B cell (primary cell): ENCODE measurements around the gene GRIK2. TPM values are rescaled to one million over a fixed set of nuclear protein-coding genes. Genes with fewer than 3 reads are reported as not detected.

Experiments
- ATAC-seq: fragments of 200-7000 bp; cut with Tn5 transposase; one replicate; pipeline ENCODE4 v1.10.0; 2021; ENCODE audit warnings: low read depth, mild to moderate bottlenecking, moderate number of reproducible peaks, moderate library complexity
- CTCF ChIA-PET: fragments of 350-600 bp; sonication (Branson Sonifier 250); formaldehyde crosslinking; loops from one replicate; lab custom pipeline; 2021; ENCODE audit warnings: antibody characterized with exemption, inconsistent platforms; lab: Charles Lee
- POLR2A ChIA-PET: fragments of 350-600 bp; sonication (Branson Sonifier 250); formaldehyde crosslinking; loops from one replicate; lab custom pipeline; 2021; ENCODE audit warnings: antibody characterized with exemption; lab: Charles Lee
- DNase-seq: peaks from one replicate; pipeline ENCODE4 v3.0.0; 2013
- H2AFZ ChIP-seq: 2 replicates; pipeline ENCODE4 v1.6.1; 2012; ENCODE audit warnings: mild to moderate bottlenecking, low read depth, low read length; ENCODE audit not compliant: insufficient read depth, poor library complexity, severe bottlenecking
- H3K27ac ChIP-seq, 2 donors: 1 replicate in 1 of 2; 2 replicates in 1 of 2; pipeline ENCODE4 v1.5.1; 2012 to 2013; ENCODE audit warnings: low read length in 2 of 2, mild to moderate bottlenecking in 2 of 2, moderate library complexity in 1 of 2
- H3K27me3 ChIP-seq, 4 experiments: fragments of 200-600 bp in 1 of 4; sonication (generic) in 1 of 4; replicated peaks in 1 of 4; 1 replicate in 2 of 4; 2 replicates in 2 of 4; pipeline versions ENCODE4 v1.6.1 to v1.7.0; 2013 to 2016; ENCODE audit warnings: low read length in 3 of 4, mild to moderate bottlenecking in 2 of 4, mixed read lengths in 1 of 4, moderate library complexity in 1 of 4; ENCODE audit not compliant: insufficient read depth in 4 of 4, control insufficient read depth in 3 of 4; ENCODE audit errors: control extremely low read depth in 1 of 4
- H3K36me3 ChIP-seq, 2 experiments: replicated peaks in 1 of 2; 1 replicate in 1 of 2; 2 replicates in 1 of 2; pipeline versions ENCODE4 v1.6.1 to v1.7.1; 2013; ENCODE audit warnings: low read length in 1 of 2; ENCODE audit not compliant: insufficient read depth in 2 of 2, control insufficient read depth in 1 of 2; ENCODE audit errors: control extremely low read depth in 1 of 2, extremely low read depth in 1 of 2
- H3K4me1 ChIP-seq, 2 donors: fragments of 200-600 bp in 1 of 2; sonication (generic) in 1 of 2; 1 replicate in 1 of 2; 2 replicates in 1 of 2; pipeline versions ENCODE4 v1.5.1 to v1.6.1; 2013 to 2017; ENCODE audit warnings: low read length in 2 of 2; ENCODE audit not compliant: control insufficient read depth in 2 of 2, insufficient read depth in 2 of 2
- H3K4me2 ChIP-seq: replicated peaks from 2 replicates; pipeline ENCODE3; 2012; ENCODE audit warnings: mild to moderate bottlenecking, low read depth, low read length; ENCODE audit not compliant: poor library complexity, severe bottlenecking
- H3K4me3 ChIP-seq, 5 experiments: fragments of 200-600 bp in 1 of 5; sonication (generic) in 1 of 5; 1 replicate in 3 of 5; 2 replicates in 2 of 5; pipeline versions ENCODE4 v1.5.1 to v1.7.0; 2011 to 2016; ENCODE audit warnings: low read length in 4 of 5, mild to moderate bottlenecking in 4 of 5, low read depth in 2 of 5, control low read depth in 1 of 5, moderate library complexity in 1 of 5; ENCODE audit not compliant: insufficient read depth in 1 of 5; ENCODE audit errors: control extremely low read depth in 1 of 5, extremely low read depth in 1 of 5
- H3K79me2 ChIP-seq: fragments of 200-600 bp; sonication (generic); one replicate; pipeline ENCODE4 v1.6.0; 2016; ENCODE audit warnings: low read length; ENCODE audit not compliant: control insufficient read depth, insufficient read depth
- H3K9ac ChIP-seq: fragments of 200-600 bp; sonication (generic); 2 replicates; pipeline ENCODE4 v1.6.1; 2017; ENCODE audit warnings: mild to moderate bottlenecking, low read length, moderate library complexity
- H3K9me3 ChIP-seq, 3 donors: one replicate each; pipeline versions ENCODE4 v1.6.1 to v1.7.1; 2013; ENCODE audit warnings: low read length in 2 of 3; ENCODE audit not compliant: control insufficient read depth in 2 of 3, insufficient read depth in 1 of 3; ENCODE audit errors: control extremely low read depth in 1 of 3
- H4K20me1 ChIP-seq: 2 replicates; pipeline ENCODE4 v1.6.0; 2012; ENCODE audit warnings: mild to moderate bottlenecking, low read length; ENCODE audit not compliant: insufficient read depth, control insufficient read depth, poor library complexity, severe bottlenecking
- H3K27ac Mint-ChIP-seq: one replicate; pipeline ENCODE4 v1.8.0; 2021; ENCODE audit warnings: mixed read lengths
- H3K27me3 Mint-ChIP-seq: one replicate; pipeline ENCODE4 v1.8.0; 2021; ENCODE audit warnings: mixed read lengths
- H3K4me1 Mint-ChIP-seq: one replicate; pipeline ENCODE4 v1.8.0; 2021; ENCODE audit warnings: mixed read lengths
- H3K4me3 Mint-ChIP-seq: one replicate; pipeline ENCODE4 v1.8.0; 2021; ENCODE audit warnings: mixed read lengths
- H3K9me3 Mint-ChIP-seq: one replicate; pipeline ENCODE4 v1.8.0; 2022; ENCODE audit warnings: mixed read lengths; ENCODE audit not compliant: insufficient read depth
- CTCF ChIP-seq: fragments of 200-600 bp; IDR thresholded peaks from one replicate; pipeline ENCODE4 v1.8.0; 2022; ENCODE audit warnings: antibody characterized with exemption, mild to moderate bottlenecking
- EZH2 ChIP-seq: IDR thresholded peaks from 2 replicates; pipeline ENCODE4 v1.6.1; 2012; ENCODE audit warnings: borderline replicate concordance, low read depth, mild to moderate bottlenecking, moderate library complexity, low read length; ENCODE audit not compliant: insufficient read depth, poor library complexity, severe bottlenecking
- WGBS: methylation state at CpG from one replicate; pipeline ENCODE4 v1.1.5; 2013; ENCODE audit warnings: missing lambda C conversion rate; ENCODE audit not compliant: insufficient coverage; 5-methylcytosine and 5-hydroxymethylcytosine counted together
- intact Hi-C: fragments of 100-400 bp; cut with micrococcal nuclease; formaldehyde crosslinking; loops from one replicate; pipeline ENCODE4 v1.10.0; 2022
- polyA plus RNA-seq: library from polyadenylated mRNA; depleted of rRNA; stranded (reverse); fragments of >200 nt; gene quantifications from 2 replicates; pipeline ENCODE4 v1.2.3, GENCODE V29; 2012
- total RNA-seq, 2 donors: library from RNA; stranded (reverse); fragments of 120-200 nt in 1 of 2; gene quantifications; 1 replicate in 1 of 2; 2 replicates in 1 of 2; pipeline versions ENCODE4 v1.2.3 to v1.2.4, GENCODE V29; 2013 to 2022

Gene GRIK2
- total and polyA plus RNA-seq, 2 donors (not counting 1 experiment from before 2014, with no cell fraction given): not detected

GRCh38 chr6:101816716-101817115 lies 423.2 kb downstream of the GRIK2 start:
- Histone ChIP-seq H4K20me1 (no peaks in the 10 kb centered on the region), H3K4me2 (no peak overlapping the region), H3K36me3 (no peaks in the 10 kb centered on the region), H3K27me3 (no peaks in the 10 kb centered on the region), H3K9me3 (no peaks in the 10 kb centered on the region), H3K9ac (no peak overlapping the region), H2AFZ (no peak overlapping the region), H3K4me1 (no peaks in the 10 kb centered on the region), H3K4me3 (no peak overlapping the region), H3K79me2 (no peaks in the 10 kb centered on the region), H3K27ac (no peak overlapping the region)
- H3K27ac Mint-ChIP-seq: no peak overlapping the region
- POLR2A ChIA-PET: no interaction called here
- TF ChIP-seq CTCF (no peak), EZH2 (no peak)
- H3K27me3 Mint-ChIP-seq: no peaks in the 10 kb centered on the region
- no peak overlapping the region for H3K4me3 Mint-ChIP-seq
- WGBS: 71% methylated on average over 1 of the region's 3 CpGs
- peaks cover 2% of the 10 kb centered on the region for H3K9me3 Mint-ChIP-seq
- intact Hi-C loops: no loop called here
- ATAC-seq (no peak), DNase-seq (no peak)
- no peaks in the 10 kb centered on the region for H3K4me1 Mint-ChIP-seq
- CTCF ChIA-PET: no interaction called here

- intact Hi-C loops: no loop called here
- no peak for TF ChIP-seq EZH2
- no peak for TF ChIP-seq CTCF
- H3K9ac ChIP-seq: no peak overlapping the region
- no peaks in the 10 kb centered on the region for H3K79me2 ChIP-seq
- DNase-seq (no peak), ATAC-seq (no peak)
- no peaks in the 10 kb centered on the region for H3K4me1 ChIP-seq
- no peaks in the 10 kb centered on the region for H3K36me3 ChIP-seq
- Mint-ChIP-seq H3K27me3 (no peaks in the 10 kb centered on the region), H3K27ac (no peak overlapping the region), H3K9me3 (peaks cover 2% of the 10 kb centered on the region), H3K4me1 (no peaks in the 10 kb centered on the region), H3K4me3 (no peak overlapping the region)
- CTCF ChIA-PET: no interaction called here
- H3K27ac ChIP-seq: no peak overlapping the region
- WGBS: no CpG with 5 or more reads among the region's 6 CpGs
- H3K27me3 ChIP-seq: no peaks in the 10 kb centered on the region
- POLR2A ChIA-PET: no interaction called here
- no peaks in the 10 kb centered on the region for H4K20me1 ChIP-seq
- H3K4me2 ChIP-seq: no peak overlapping the region
- H3K4me3 ChIP-seq: no peak overlapping the region
- H3K9me3 ChIP-seq: no peaks in the 10 kb centered on the region
- H2AFZ ChIP-seq: no peak overlapping the region
Observed at GRCh38 chr6:101818051-101818450, 424.5 kb downstream of the GRIK2 start.
